H1 (cell line): ENCODE measurements around the gene AGPS. TPM values are rescaled to one million over a fixed set of nuclear protein-coding genes. Genes with fewer than 3 reads are reported as not detected.

Experiments
- CTCF ChIA-PET: fragments of 300-600 bp; sonication (Branson Sonifier 250); formaldehyde crosslinking; loops from one replicate; lab custom pipeline; 2021; ENCODE audit not compliant: partially characterized antibody; lab: Charles Lee
- POLR2A ChIA-PET: fragments of 300-600 bp; sonication (Branson Sonifier 250); formaldehyde crosslinking; loops from one replicate; lab custom pipeline; 2021; ENCODE audit warnings: inconsistent platforms; ENCODE audit not compliant: partially characterized antibody; lab: Charles Lee
- DNase-seq, 2 experiments: peaks; one replicate each; pipeline versions ENCODE4 v3.0.0 to v3.0.0-alpha.2; 2010 to 2022; ENCODE audit warnings: low spot score in 2 of 2, low read depth in 1 of 2, mixed read lengths in 1 of 2
- FAIRE-seq: peaks from 2 replicates; lab custom pipeline; 2011; peaks lifted over from hg19 to GRCh38; lab: Jason Lieb, UNC
- H2AFZ ChIP-seq: 2 replicates; pipeline ENCODE4 v1.8.1; 2012; ENCODE audit warnings: low read length, inconsistent platforms
- H2AK5ac ChIP-seq: 2 replicates; pipeline ENCODE4 v1.6.1; 2013; ENCODE audit warnings: low read depth, low read length
- H2BK120ac ChIP-seq: replicated peaks from 2 replicates; pipeline ENCODE3; 2013; ENCODE audit warnings: low read depth, low read length, inconsistent platforms
- H2BK12ac ChIP-seq: 2 replicates; pipeline ENCODE4 v1.6.1; 2013; ENCODE audit warnings: low read depth, low read length
- H2BK15ac ChIP-seq: 2 replicates; pipeline ENCODE4 v1.6.1; 2013; ENCODE audit warnings: low read length
- H2BK20ac ChIP-seq: 2 replicates; pipeline ENCODE4 v1.6.1; 2013; ENCODE audit warnings: low read length
- H2BK5ac ChIP-seq: 2 replicates; pipeline ENCODE4 v1.6.1; 2013; ENCODE audit warnings: low read depth, low read length
- H3K14ac ChIP-seq: 2 replicates; pipeline ENCODE4 v1.6.1; 2013; ENCODE audit warnings: inconsistent platforms; ENCODE audit not compliant: insufficient read length
- H3K18ac ChIP-seq: 2 replicates; pipeline ENCODE4 v1.6.1; 2013; ENCODE audit warnings: low read length; ENCODE audit errors: extremely low read depth
- H3K23ac ChIP-seq: 2 replicates; pipeline ENCODE4 v1.6.1; 2013; ENCODE audit warnings: inconsistent platforms; ENCODE audit not compliant: insufficient read length
- H3K23me2 ChIP-seq: 2 replicates; pipeline ENCODE4 v1.6.1; 2013; ENCODE audit warnings: low read depth, low read length
- H3K27ac ChIP-seq: 2 replicates; pipeline ENCODE4 v1.6.1; 2011; ENCODE audit warnings: low read depth, low read length, inconsistent platforms
- H3K27me3 ChIP-seq, 4 experiments: replicated peaks in 1 of 4; 1 replicate in 1 of 4; 2 replicates in 3 of 4; pipeline versions ENCODE4 v1.6.1 to v1.8.1; 2011 to 2013; ENCODE audit warnings: low read length in 3 of 4, mild to moderate bottlenecking in 3 of 4, inconsistent platforms in 2 of 4, mixed read lengths in 2 of 4, moderate library complexity in 1 of 4; ENCODE audit not compliant: control insufficient read depth in 3 of 4, insufficient read depth in 3 of 4; ENCODE audit errors: extremely low read depth in 1 of 4
- H3K36me3 ChIP-seq, 4 experiments: 2 replicates each; pipeline versions ENCODE4 v1.6.1 to v1.8.1; 2011 to 2013; ENCODE audit warnings: mild to moderate bottlenecking in 4 of 4, low read length in 3 of 4, moderate library complexity in 2 of 4, control low read depth in 1 of 4, inconsistent platforms in 1 of 4; ENCODE audit not compliant: insufficient read depth in 4 of 4, control insufficient read depth in 2 of 4
- H3K4ac ChIP-seq: replicated peaks from 2 replicates; pipeline ENCODE3; 2013; ENCODE audit warnings: low read length, low read depth, mixed read lengths, inconsistent platforms; ENCODE audit not compliant: insufficient read length
- H3K4me1 ChIP-seq, 4 experiments: replicated peaks in 1 of 4; 1 replicate in 1 of 4; 2 replicates in 3 of 4; pipeline versions ENCODE4 v1.6.1 to v1.8.1; 2011 to 2013; ENCODE audit warnings: low read length in 3 of 4, inconsistent platforms in 2 of 4, mixed read lengths in 1 of 4; ENCODE audit not compliant: insufficient read depth in 4 of 4, control insufficient read depth in 3 of 4
- H3K4me2 ChIP-seq, 2 experiments: 2 replicates each; pipeline versions ENCODE4 v1.6.1 to v1.8.1; 2011 to 2013; ENCODE audit warnings: low read depth in 2 of 2, low read length in 2 of 2, control low read depth in 1 of 2, inconsistent platforms in 1 of 2, mild to moderate bottlenecking in 1 of 2; ENCODE audit not compliant: insufficient read depth in 1 of 2
- H3K4me3 ChIP-seq, 4 experiments: fragments of 200-600, 300-600 bp in 1 of 4; sonication (generic), shearing (Covaris generic), sonication (Bioruptor Twin) in 1 of 4; 2 replicates each; pipeline versions ENCODE4 v1.5.1 to v1.8.1; 2011 to 2016; ENCODE audit warnings: low read length in 4 of 4, low read depth in 3 of 4, control low read depth in 2 of 4, inconsistent platforms in 2 of 4, mild to moderate bottlenecking in 2 of 4, mixed read lengths in 1 of 4, moderate library complexity in 1 of 4; ENCODE audit not compliant: insufficient read depth in 2 of 4; ENCODE audit errors: extremely low read depth in 1 of 4
- H3K56ac ChIP-seq: replicated peaks from 2 replicates; pipeline ENCODE3; 2013; ENCODE audit warnings: low read depth, mild to moderate bottlenecking, mixed read lengths, low read length, inconsistent platforms; ENCODE audit not compliant: insufficient read length
- H3K79me1 ChIP-seq: 2 replicates; pipeline ENCODE4 v1.6.1; 2013; ENCODE audit warnings: low read depth, low read length, control low read depth
- H3K79me2 ChIP-seq, 2 experiments: 2 replicates each; pipeline versions ENCODE4 v1.6.1 to v1.8.1; 2012 to 2013; ENCODE audit warnings: low read length in 2 of 2, mild to moderate bottlenecking in 2 of 2, inconsistent platforms in 1 of 2; ENCODE audit not compliant: insufficient read depth in 2 of 2, control insufficient read depth in 1 of 2
- H3K9ac ChIP-seq, 4 experiments: replicated peaks in 1 of 4; 1 replicate in 1 of 4; 2 replicates in 3 of 4; pipeline versions ENCODE4 v1.6.1 to v1.8.1; 2011 to 2013; ENCODE audit warnings: low read depth in 3 of 4, low read length in 3 of 4, control low read depth in 2 of 4, mild to moderate bottlenecking in 2 of 4, moderate library complexity in 2 of 4, inconsistent platforms in 1 of 4; ENCODE audit errors: extremely low read depth in 1 of 4
- H3K9me3 ChIP-seq, 2 experiments: 2 replicates each; pipeline versions ENCODE4 v1.6.1 to v1.8.1; 2012 to 2013; ENCODE audit warnings: mild to moderate bottlenecking in 2 of 2, moderate library complexity in 2 of 2, control low read depth in 1 of 2, inconsistent platforms in 1 of 2, low read depth in 1 of 2, low read length in 1 of 2, mixed read lengths in 1 of 2; ENCODE audit not compliant: insufficient read depth in 2 of 2
- H4K20me1 ChIP-seq, 2 experiments: replicated peaks in 1 of 2; 2 replicates each; pipeline versions ENCODE3 to v1.8.1; 2011 to 2013; ENCODE audit warnings: inconsistent platforms in 2 of 2, low read length in 2 of 2, mild to moderate bottlenecking in 1 of 2; ENCODE audit not compliant: insufficient read depth in 2 of 2, control insufficient read depth in 1 of 2
- H4K5ac ChIP-seq: 2 replicates; pipeline ENCODE4 v1.6.1; 2013; ENCODE audit warnings: low read length, low read depth, mixed read lengths, inconsistent platforms; ENCODE audit not compliant: insufficient read length
- H4K8ac ChIP-seq: 2 replicates; pipeline ENCODE4 v1.8.0; 2013; ENCODE audit warnings: mild to moderate bottlenecking, moderate library complexity, low read length, inconsistent platforms; ENCODE audit not compliant: insufficient read depth; ENCODE audit errors: extremely low read depth
- H4K91ac ChIP-seq: replicated peaks from 2 replicates; pipeline ENCODE3; 2013; ENCODE audit warnings: low read length, mixed read lengths, inconsistent platforms; ENCODE audit not compliant: insufficient read length
- BCL11A ChIP-seq, 2 experiments: IDR thresholded peaks; one replicate each; pipeline ENCODE4 v1.6.1; 2011; ENCODE audit warnings: low read depth in 2 of 2, low read length in 2 of 2, mild to moderate bottlenecking in 2 of 2
- CHD1 ChIP-seq: IDR thresholded peaks from 2 replicates; pipeline ENCODE4 v1.6.1; 2012; ENCODE audit warnings: low read depth, low read length, improper control_type of control experiment
- GABPA ChIP-seq: IDR thresholded peaks from 2 replicates; pipeline ENCODE4 v1.6.1; 2011; ENCODE audit warnings: mild to moderate bottlenecking, low read length, moderate library complexity, borderline replicate concordance; ENCODE audit not compliant: insufficient read depth
- HDAC2 ChIP-seq, 2 experiments: fragments of 300-600 bp in 1 of 2; sonication (generic) in 1 of 2; IDR thresholded peaks; 2 replicates each; pipeline ENCODE4 v1.6.1; 2011 to 2012; ENCODE audit warnings: low read depth in 2 of 2, low read length in 2 of 2, mild to moderate bottlenecking in 2 of 2, moderate library complexity in 2 of 2, borderline replicate concordance in 1 of 2, inconsistent platforms in 1 of 2
- JUND ChIP-seq: IDR thresholded peaks from 2 replicates; pipeline ENCODE4 v1.6.1; 2011; ENCODE audit warnings: mild to moderate bottlenecking, improper control_type of control experiment, low read length
- NANOG ChIP-seq: IDR thresholded peaks from 2 replicates; pipeline ENCODE4 v1.6.1; 2011; ENCODE audit warnings: low read length, low read depth, mild to moderate bottlenecking, inconsistent platforms; ENCODE audit not compliant: insufficient read depth, poor library complexity, severe bottlenecking
- PHF8 ChIP-seq: fragments of 200-600 bp; sonication (generic); conservative IDR thresholded peaks from 2 replicates; pipeline ENCODE4 v1.7.1; 2012; ENCODE audit warnings: low read depth, mild to moderate bottlenecking, inconsistent platforms, low read length, moderate library complexity
- RFX5 ChIP-seq: IDR thresholded peaks from 2 replicates; pipeline ENCODE4 v1.6.1; 2011; ENCODE audit warnings: low read depth, low read length, improper control_type of control experiment, borderline replicate concordance
- RNF2 ChIP-seq: fragments of 200-900, 300-1000 bp; sonication (generic); IDR thresholded peaks from 2 replicates; pipeline ENCODE4 v1.7.1; 2016; ENCODE audit warnings: borderline replicate concordance, low read depth, mild to moderate bottlenecking, antibody characterized with exemption, low read length; ENCODE audit not compliant: poor library complexity, severe bottlenecking; ENCODE audit errors: missing control alignments
- RXRA ChIP-seq: IDR thresholded peaks from 2 replicates; pipeline ENCODE4 v1.6.1; 2011; ENCODE audit warnings: low read depth, mild to moderate bottlenecking, low read length, moderate library complexity; ENCODE audit not compliant: insufficient read depth
- ZNF274 ChIP-seq: IDR thresholded peaks from 2 replicates; pipeline ENCODE4 v1.7.0; 2012; ENCODE audit warnings: low read length, borderline replicate concordance; ENCODE audit errors: extremely low read depth
- WGBS, 2 experiments: shearing (Covaris generic) in 1 of 2; methylation state at CpG; one replicate each; pipeline versions ENCODE4 v1.1.6 to v1.1.7; 2013 to 2015; ENCODE audit warnings: low lambda C conversion rate in 2 of 2, mixed read lengths in 2 of 2, inconsistent platforms in 1 of 2, low coverage in 1 of 2, missing lambda C conversion rate in 1 of 2; ENCODE audit not compliant: insufficient replicate concordance in 2 of 2, insufficient coverage in 1 of 2, insufficient read length in 1 of 2; ENCODE audit errors: extremely low coverage in 1 of 2, missing lambda C conversion rate in 1 of 2; 5-methylcytosine and 5-hydroxymethylcytosine counted together
- polyA plus RNA-seq, 7 experiments: library from polyadenylated mRNA; depleted of rRNA in 3 of 7; stranded (reverse) in 5 of 7; unstranded in 2 of 7; fragments of >200 nt in 5 of 7; fragments of 200-250 nt in 2 of 7; gene quantifications; 1 replicate in 5 of 7; 2 replicates in 1 of 7; 4 replicates in 1 of 7; pipeline versions ENCODE4 v1.2.1 to v1.2.3, GENCODE V29; 2011 to 2013; ENCODE audit warnings: missing spikeins in 2 of 7, mixed read lengths in 2 of 7
- total RNA-seq: library from RNA; stranded (reverse); fragmentation: NEBNext Ultra II Directional; extraction: Animal tissue kit (Norgen Biotek cat#: 25700); gene quantifications from 2 replicates; pipeline ENCODE4 v1.2.1, GENCODE V29; 2021
- TF ChIP-seq, protein P1 (sequence below): IDR thresholded peaks from 2 replicates; pipeline ENCODE4 v1.6.1; 2012; ENCODE audit warnings: low read length, inconsistent platforms

Gene AGPS
- total and polyA plus RNA-seq, 2 of the 8 experiments (the other 6 are each of a cell fraction or from before 2014, with no cell fraction given): 7.3 to 57.8 TPM

DNA sequence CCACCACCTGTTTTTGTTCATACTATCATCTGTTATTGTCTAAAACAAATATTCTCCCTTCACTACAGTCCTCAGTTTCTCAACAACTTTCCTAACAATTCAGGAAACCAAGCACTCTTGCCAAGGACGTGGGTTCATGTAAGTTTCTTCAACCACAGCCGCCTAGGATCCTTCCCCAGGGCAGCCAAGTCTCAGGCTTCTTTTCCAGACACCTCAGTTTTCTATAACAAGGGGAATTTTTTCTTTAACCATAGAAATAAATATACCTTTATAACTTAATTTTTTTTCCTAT is 39.4 kb upstream of the AGPS start:
- DNase-seq (no peak), FAIRE-seq (no peak)
- Histone ChIP-seq H2BK20ac (no peak overlapping the region), H3K9ac (no peak overlapping the region), H3K27me3 (no peaks in the 10 kb centered on the region), H2AFZ (no peak overlapping the region), H3K79me1 (no peaks in the 10 kb centered on the region; the same call in 1 of the 2 replicates), H3K79me2 (no peaks in the 10 kb centered on the region), H3K4ac (no peak overlapping the region), H4K91ac (no peak overlapping the region), H3K56ac (no peak overlapping the region), H4K8ac (no peak overlapping the region), H3K23ac (no peak overlapping the region), H3K4me1 (no peaks in the 10 kb centered on the region), H3K4me3 (no peak overlapping the region), H4K5ac (no peak overlapping the region), H3K36me3 (no peaks in the 10 kb centered on the region), H3K27ac (no peak overlapping the region), H2AK5ac (no peak overlapping the region), H2BK12ac (no peak overlapping the region), H3K4me2 (no peak overlapping the region), H2BK15ac (no peak overlapping the region), H3K18ac (no peak overlapping the region), H2BK5ac (no peak overlapping the region), H4K20me1 (peaks cover 0 to 4% of the 10 kb centered on the region in 2 experiments), H3K23me2 (peaks cover 7% of the 10 kb centered on the region; the same call in 1 of the 2 replicates), H3K14ac (no peak overlapping the region), H3K9me3 (no peaks in the 10 kb centered on the region), H2BK120ac (no peak overlapping the region)
- WGBS, 2 experiments: 89% methylated on average over 2 of the region's 2 CpGs; no CpG with 5 or more reads in 1 of the 2 experiments
- POLR2A ChIA-PET: no interaction called here
- CTCF ChIA-PET: interaction anchor here (0.8 to 1.5 kb wide), 3 partner anchors 13 to 137 kb away, joined by 3 to 5 read pairs (median 4); no protein-coding TSS in a partner anchor
- TF ChIP-seq PHF8 (no peak), NANOG (no peak), JUND (no peak), ZNF274 (no peak), CHD1 (no peak), GABPA (no peak), HDAC2 (IDR thresholded peaks at IDR 0.05; ENCODE audit: borderline replicate concordance in 1 of 2, low read depth in 2 of 2, low read length in 2 of 2) (no peak), RFX5 (no peak), BCL11A (IDR thresholded peaks at IDR 0.05; ENCODE audit: low read depth in 2 of 2, low read length in 2 of 2) (no peak), RXRA (no peak), RNF2 (no peak)
- TF ChIP-seq, protein P1, sequence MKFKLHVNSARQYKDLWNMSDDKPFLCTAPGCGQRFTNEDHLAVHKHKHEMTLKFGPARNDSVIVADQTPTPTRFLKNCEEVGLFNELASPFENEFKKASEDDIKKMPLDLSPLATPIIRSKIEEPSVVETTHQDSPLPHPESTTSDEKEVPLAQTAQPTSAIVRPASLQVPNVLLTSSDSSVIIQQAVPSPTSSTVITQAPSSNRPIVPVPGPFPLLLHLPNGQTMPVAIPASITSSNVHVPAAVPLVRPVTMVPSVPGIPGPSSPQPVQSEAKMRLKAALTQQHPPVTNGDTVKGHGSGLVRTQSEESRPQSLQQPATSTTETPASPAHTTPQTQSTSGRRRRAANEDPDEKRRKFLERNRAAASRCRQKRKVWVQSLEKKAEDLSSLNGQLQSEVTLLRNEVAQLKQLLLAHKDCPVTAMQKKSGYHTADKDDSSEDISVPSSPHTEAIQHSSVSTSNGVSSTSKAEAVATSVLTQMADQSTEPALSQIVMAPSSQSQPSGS: no peak
